ENCODE measurements around the gene RTCA.
"Not testable (repeated sequence)": the region's sequence is repeated elsewhere in the genome, so short reads cannot be mapped to it uniquely, and the experiment has no call there.

Gene RTCA

DNA sequence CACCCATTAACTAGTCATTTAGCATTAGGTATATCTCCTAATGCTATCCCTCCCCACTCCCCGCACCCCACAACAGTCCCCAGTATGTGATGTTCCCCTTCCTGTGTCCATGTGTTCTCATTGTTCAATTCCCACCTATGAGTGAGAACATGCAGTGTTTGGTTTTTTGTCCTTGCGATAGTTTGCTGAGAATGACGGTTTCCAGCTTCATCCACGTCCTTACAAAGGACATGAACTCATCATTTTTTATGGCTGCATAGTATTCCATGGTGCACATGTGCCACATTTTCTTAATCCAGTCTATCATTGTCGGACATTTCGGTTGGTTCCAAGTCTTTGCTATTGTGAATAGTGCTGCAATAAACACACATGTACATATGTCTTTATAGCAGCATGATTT lies 7.6 kb upstream of the RTCA start:
- DNase-seq (ENCODE audit: low read depth in 1 of 2, low spot score in 1 of 2) = not testable (repeated sequence)

GRCh38 chr1:100261686-100262085 lies 4.3 kb upstream of the RTCA start:
- DNase-seq (ENCODE audit: low read depth in 1 of 2, low spot score in 1 of 2) = no peak

DNA sequence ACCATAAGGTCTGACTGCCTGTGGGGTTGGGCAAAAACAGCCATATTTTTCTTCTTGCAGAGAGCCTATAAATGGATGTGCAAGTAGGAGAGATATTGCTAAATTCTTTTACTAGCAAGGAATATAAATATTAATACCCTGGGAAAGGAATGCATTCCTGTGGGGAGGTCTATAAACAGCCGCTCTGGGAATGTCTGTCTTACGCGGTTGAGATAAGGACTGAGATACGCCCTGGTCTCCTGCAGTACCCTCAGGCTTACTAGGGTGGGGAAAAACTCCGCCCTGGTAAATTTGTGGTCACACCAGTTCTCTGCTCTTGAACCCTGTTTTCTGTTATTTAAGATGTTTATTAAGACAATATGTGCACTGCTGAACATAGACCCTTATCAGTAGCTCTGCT lies 1.9 kb upstream of the RTCA start:
- DNase-seq (ENCODE audit: low read depth in 1 of 2, low spot score in 1 of 2) = not testable (repeated sequence)

- no peak for DNase-seq (ENCODE audit: low read depth in 1 of 2, low spot score in 1 of 2)
These were observed 470 bp upstream of the RTCA start for GRCh38 chr1:100265562-100265930.

GRCh38 chr1:100266741-100267140 lies 725 bp downstream of the RTCA start:
- no peak for DNase-seq (ENCODE audit: low read depth in 1 of 2, low spot score in 1 of 2)

GRCh38 chr1:100267284-100267683 lies 1.3 kb downstream of the RTCA start:
- DNase-seq (ENCODE audit: low read depth in 1 of 2, low spot score in 1 of 2) = no peak

GRCh38 chr1:100268202-100268601 lies 2.2 kb downstream of the RTCA start:
- DNase-seq (ENCODE audit: low read depth in 1 of 2, low spot score in 1 of 2) = no peak

DNA sequence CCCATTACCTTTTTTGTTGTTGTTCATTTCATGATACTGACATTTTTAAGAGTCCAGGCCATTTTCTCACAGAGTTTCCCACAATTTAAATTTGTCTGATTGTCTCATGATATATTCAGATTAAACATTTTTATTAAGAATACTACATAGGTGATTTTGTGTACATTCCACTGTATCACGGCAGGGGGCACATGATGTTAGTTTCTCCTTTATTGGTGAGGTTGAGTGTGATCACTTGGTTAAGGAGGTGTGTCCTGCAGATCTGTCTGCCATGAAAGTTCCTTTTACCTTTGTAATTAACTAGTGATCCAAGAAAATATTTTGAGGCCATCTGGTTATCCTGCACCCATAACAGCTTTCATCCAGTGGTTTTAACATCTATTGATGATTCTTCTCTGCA lies 11.8 kb downstream of the RTCA start:
- DNase-seq (ENCODE audit: low read depth in 1 of 2, low spot score in 1 of 2) = no peak

GRCh38 chr1:100279358-100279923 lies 13.4 kb downstream of the RTCA start:
- no peak for DNase-seq (ENCODE audit: low read depth in 1 of 2, low spot score in 1 of 2)

GRCh38 chr1:100279954-100280682 lies 14.1 kb downstream of the RTCA start:
- no peak for DNase-seq (ENCODE audit: low read depth in 1 of 2, low spot score in 1 of 2)

DNA sequence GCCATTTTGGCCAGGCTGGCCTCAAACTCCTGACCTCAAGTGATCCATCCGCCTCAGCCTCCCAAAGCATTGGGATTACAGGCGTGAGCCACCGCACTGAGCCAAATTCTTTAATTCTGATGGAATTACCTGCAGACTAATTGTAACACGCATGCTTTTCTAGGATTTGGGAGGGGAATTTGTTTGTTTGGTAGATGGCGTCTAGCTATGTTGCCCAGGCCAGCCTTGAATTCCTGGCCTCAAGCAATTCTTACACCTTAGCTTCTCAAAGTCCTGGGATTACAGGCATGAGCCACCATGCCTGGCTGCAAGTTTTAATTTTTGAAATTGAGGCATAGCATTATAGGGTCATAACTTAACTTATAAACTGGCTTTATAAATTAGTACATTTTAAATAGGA lies 18.6 kb downstream of the RTCA start:
- no peak for DNase-seq (ENCODE audit: low read depth in 1 of 2, low spot score in 1 of 2)

GRCh38 chr1:100287162-100287561 lies 21.1 kb downstream of the RTCA start:
- DNase-seq (ENCODE audit: low read depth in 1 of 2, low spot score in 1 of 2) = no peak

GRCh38 chr1:100290291-100290690 lies 24.3 kb downstream of the RTCA start:
- no peak for DNase-seq (ENCODE audit: low read depth in 1 of 2, low spot score in 1 of 2)

- DNase-seq (ENCODE audit: low read depth in 1 of 2, low spot score in 1 of 2) = no peak
These were observed 26.7 kb downstream of the RTCA start for GRCh38 chr1:100292711-100293110.

- DNase-seq (ENCODE audit: low read depth in 1 of 2, low spot score in 1 of 2) = no peak
These were observed 30.1 kb downstream of the RTCA start for GRCh38 chr1:100296140-100296539.

- not testable (repeated sequence) for DNase-seq (ENCODE audit: low read depth in 1 of 2, low spot score in 1 of 2)
These were observed 31.0 kb downstream of the RTCA start for GRCh38 chr1:100296997-100297396.

DNA sequence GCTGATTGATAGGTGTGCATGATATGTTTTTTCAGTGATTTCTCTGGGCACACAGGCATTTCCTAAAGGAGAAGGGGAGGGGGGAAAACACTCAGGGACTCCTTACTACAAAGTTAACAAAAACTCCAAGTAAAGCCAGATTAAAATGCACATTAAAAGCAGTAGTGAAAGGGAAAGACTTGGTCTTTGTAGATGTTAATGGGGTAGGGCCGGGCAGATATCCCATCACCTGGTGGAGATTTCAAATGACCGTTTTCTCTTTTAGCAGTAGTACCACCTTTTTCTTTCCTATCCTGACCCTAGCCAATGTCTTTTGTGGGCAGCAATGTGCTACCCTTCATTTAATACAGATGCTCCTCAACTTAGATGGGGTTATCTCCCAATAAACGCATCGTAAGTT lies 32.5 kb downstream of the RTCA start:
- DNase-seq (ENCODE audit: low read depth in 1 of 2, low spot score in 1 of 2) = no peak

- DNase-seq (ENCODE audit: low read depth in 1 of 2, low spot score in 1 of 2) = no peak
These were observed 33.7 kb downstream of the RTCA start for GRCh38 chr1:100299521-100300222.

- no peak for DNase-seq (ENCODE audit: low read depth in 1 of 2, low spot score in 1 of 2)
These were observed 34.7 kb downstream of the RTCA start for GRCh38 chr1:100300691-100301090.

- DNase-seq (ENCODE audit: low read depth in 1 of 2, low spot score in 1 of 2) = no peak
These were observed 36.7 kb downstream of the RTCA start for GRCh38 chr1:100302739-100303138.

DNA sequence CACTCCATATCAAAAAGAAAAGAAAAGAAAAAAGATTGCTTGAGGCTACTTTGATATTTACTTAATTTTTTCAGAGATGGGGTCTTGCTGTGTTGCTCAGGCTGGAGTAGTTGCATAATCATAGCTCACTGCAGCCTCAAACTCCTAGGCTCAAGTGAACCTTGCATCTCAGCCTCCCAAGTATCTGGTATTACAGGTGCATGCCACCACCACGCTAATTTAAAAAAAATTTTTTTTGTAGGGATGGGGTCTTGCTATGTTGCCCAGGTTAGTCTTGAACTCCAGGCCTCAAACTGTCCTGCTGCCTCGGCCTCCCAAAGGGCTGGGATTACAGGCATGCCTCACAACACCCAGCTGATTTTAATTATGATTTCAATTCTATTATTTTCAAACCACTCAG lies 38.2 kb downstream of the RTCA start:
- DNase-seq (ENCODE audit: low read depth in 1 of 2, low spot score in 1 of 2) = no peak

GRCh38 chr1:100304921-100305320 lies 38.9 kb downstream of the RTCA start:
- DNase-seq (ENCODE audit: low read depth in 1 of 2, low spot score in 1 of 2) = no peak

GRCh38 chr1:100305954-100306353 lies 39.9 kb downstream of the RTCA start:
- no peak for DNase-seq (ENCODE audit: low read depth in 1 of 2, low spot score in 1 of 2)
